GM12878 (cell line): Measurements from ENCODE around the gene PPHLN1. TPM values are rescaled to one million over a fixed set of nuclear protein-coding genes. Genes with fewer than 3 reads are reported as not detected.

Source experiments
- ATAC-seq: fragments of 200-7000 bp; cut with Tn5 transposase; 3 replicates; pipeline ENCODE4 v1.9.1; 2020; ENCODE audit warnings: mild to moderate bottlenecking, moderate library complexity
- BruUV-seq: library from RNA; stranded (reverse); fragments of 400-500 nt; replicated peaks from 2 replicates; lab custom pipeline; 2021; lab: Mats Ljungman, UMichigan
- CTCF ChIA-PET: fragments of 300-600 bp; sonication (Branson Sonifier 250); formaldehyde crosslinking; extraction: SDS; loops from one replicate; lab custom pipeline; 2021; ENCODE audit warnings: inconsistent platforms; lab: Yijun Ruan, JAX
- POLR2A ChIA-PET: fragments of 350-600 bp; formaldehyde crosslinking; extraction: SDS; loops from one replicate; lab custom pipeline; 2021; ENCODE audit warnings: inconsistent platforms; lab: Charles Lee
- RAD21 ChIA-PET: fragments of 300-600 bp; sonication (Branson Sonifier 250); formaldehyde crosslinking; loops from one replicate; lab custom pipeline; 2023; ENCODE audit warnings: antibody characterized with exemption; ENCODE audit not compliant: unreplicated experiment; lab: Charles Lee
- SMC1A ChIA-PET: fragments of 300-600 bp; sonication (Branson Sonifier 250); formaldehyde crosslinking; loops from one replicate; lab custom pipeline; 2023; ENCODE audit not compliant: unreplicated experiment, uncharacterized antibody; lab: Charles Lee
- DNase-seq: peaks from one replicate; pipeline ENCODE4 v3.0.0-alpha.2; 2011; ENCODE audit warnings: low read depth, low spot score
- FAIRE-seq: peaks from 3 replicates; lab custom pipeline; 2011; peaks lifted over from hg19 to GRCh38; lab: Jason Lieb, UNC
- H2AFZ ChIP-seq: 2 replicates; pipeline ENCODE4 v1.6.0; 2011; ENCODE audit warnings: low read depth, low read length, control low read depth; ENCODE audit not compliant: control insufficient read depth
- H3K27ac ChIP-seq: 2 replicates; pipeline ENCODE4 v1.5.1; 2011; ENCODE audit warnings: control low read depth; ENCODE audit not compliant: control insufficient read depth, insufficient read depth
- H3K27me3 ChIP-seq, 2 experiments: replicated peaks in 1 of 2; 2 replicates each; pipeline versions ENCODE4 v1.6.0 to v1.6.1; 2011; ENCODE audit warnings: low read length in 1 of 2; ENCODE audit not compliant: control insufficient read depth in 2 of 2, insufficient read depth in 2 of 2
- H3K36me3 ChIP-seq, 2 experiments: 2 replicates each; pipeline ENCODE4 v1.5.1; 2011; ENCODE audit warnings: low read length in 1 of 2; ENCODE audit not compliant: control insufficient read depth in 2 of 2, insufficient read depth in 2 of 2
- H3K4me1 ChIP-seq: 2 replicates; pipeline ENCODE4 v1.6.1; 2011; ENCODE audit warnings: mild to moderate bottlenecking, low read length, moderate library complexity, mixed read lengths; ENCODE audit not compliant: control insufficient read depth, insufficient read depth
- H3K4me2 ChIP-seq: 2 replicates; pipeline ENCODE4 v1.6.0; 2011; ENCODE audit warnings: control low read depth; ENCODE audit not compliant: control insufficient read depth, insufficient read depth
- H3K4me3 ChIP-seq: fragments of 200-600 bp; sonication (generic); 2 replicates; pipeline ENCODE4 v1.5.1; 2016
- H3K79me2 ChIP-seq: 2 replicates; pipeline ENCODE4 v1.6.0; 2011; ENCODE audit warnings: low read length; ENCODE audit not compliant: control insufficient read depth, insufficient read depth
- H3K9ac ChIP-seq: 2 replicates; pipeline ENCODE4 v1.8.0; 2011; ENCODE audit warnings: low read length, control low read depth, mixed read lengths; ENCODE audit not compliant: control insufficient read depth, insufficient read depth
- H3K9me3 ChIP-seq: replicated peaks from 3 replicates; pipeline ENCODE4 v1.5.1; 2011; ENCODE audit warnings: mild to moderate bottlenecking, low read length; ENCODE audit not compliant: control insufficient read depth, insufficient read depth
- H4K20me1 ChIP-seq: 2 replicates; pipeline ENCODE4 v1.6.0; 2011; ENCODE audit not compliant: control insufficient read depth, insufficient read depth
- CHD2 ChIP-seq: IDR thresholded peaks from 2 replicates; pipeline ENCODE4 v1.6.1; 2011; ENCODE audit warnings: low read depth, low read length, improper control_type of control experiment, borderline replicate concordance
- EGR1 ChIP-seq, 2 experiments: IDR thresholded peaks; 1 replicate in 1 of 2; 2 replicates in 1 of 2; pipeline ENCODE4 v1.6.1; 2011 to 2012; ENCODE audit warnings: low read depth in 2 of 2, low read length in 2 of 2, borderline replicate concordance in 1 of 2, mild to moderate bottlenecking in 1 of 2, moderate library complexity in 1 of 2
- EZH2 ChIP-seq: IDR thresholded peaks from 2 replicates; pipeline ENCODE4 v1.6.1; 2012; ENCODE audit warnings: low read depth, mild to moderate bottlenecking, control low read depth, inconsistent platforms, low read length, borderline replicate concordance; ENCODE audit not compliant: control insufficient read depth
- FOS ChIP-seq: IDR thresholded peaks from 3 replicates; pipeline ENCODE4 v1.6.1; 2011; ENCODE audit warnings: borderline replicate concordance; ENCODE audit not compliant: insufficient read length; ENCODE audit errors: extremely low read depth
- FOXK2 ChIP-seq: fragments of 450-650 bp; IDR thresholded peaks from 2 replicates; pipeline ENCODE4 v1.6.1; 2017; ENCODE audit warnings: mild to moderate bottlenecking, moderate library complexity
- KDM1A ChIP-seq: fragments of 200-600 bp; sonication (generic); IDR thresholded peaks from 2 replicates; pipeline ENCODE4 v1.6.1; 2016; ENCODE audit warnings: borderline replicate concordance
- MEF2B ChIP-seq: fragments of 450-650 bp; IDR thresholded peaks from 2 replicates; pipeline ENCODE4 v1.6.1; 2018; ENCODE audit warnings: mild to moderate bottlenecking, moderate library complexity; ENCODE audit not compliant: partially characterized antibody, poor library complexity, severe bottlenecking
- MTA3 ChIP-seq: IDR thresholded peaks from 2 replicates; pipeline ENCODE4 v1.6.1; 2012; ENCODE audit warnings: low read length, inconsistent platforms, borderline replicate concordance
- MYC ChIP-seq: IDR thresholded peaks from 2 replicates; pipeline ENCODE4 v1.6.1; 2011; ENCODE audit warnings: mild to moderate bottlenecking, low read length, moderate library complexity, inconsistent platforms; ENCODE audit not compliant: insufficient read depth, insufficient replicate concordance, insufficient read length, severe bottlenecking
- NBN ChIP-seq: fragments of 450-650 bp; IDR thresholded peaks from 2 replicates; pipeline ENCODE4 v1.6.1; 2016
- PAX5 ChIP-seq: IDR thresholded peaks from 2 replicates; pipeline ENCODE4 v1.6.1; 2011; ENCODE audit warnings: low read depth, low read length, borderline replicate concordance
- RCOR1 ChIP-seq: conservative IDR thresholded peaks from 2 replicates; pipeline ENCODE4 v1.6.1; 2012; ENCODE audit warnings: low read depth, low read length, improper control_type of control experiment
- SMAD1 ChIP-seq: fragments of 450-650 bp; IDR thresholded peaks from 2 replicates; pipeline ENCODE4 v1.6.1; 2018; ENCODE audit warnings: mild to moderate bottlenecking, low read depth; ENCODE audit not compliant: partially characterized antibody
- STAT1 ChIP-seq: fragments of 450-650 bp; conservative IDR thresholded peaks from 2 replicates; pipeline ENCODE4 v1.6.1; 2014; ENCODE audit warnings: antibody characterized with exemption, mild to moderate bottlenecking
- WGBS: methylation state at CpG from one replicate; pipeline ENCODE4 v1.1.6; 2016; ENCODE audit warnings: low lambda C conversion rate; ENCODE audit not compliant: insufficient replicate concordance, insufficient coverage; ENCODE audit errors: missing lambda C conversion rate; 5-methylcytosine and 5-hydroxymethylcytosine counted together
- in situ Hi-C: fragments of 300-500 bp; cut with MboI; formaldehyde crosslinking; loops from 9 replicates; pipeline ENCODE4 v1.14.3; 2018; ENCODE audit warnings: mixed read lengths
- intact Hi-C: fragments of 100-400 bp; cut with micrococcal nuclease; formaldehyde crosslinking; loops from one replicate; pipeline ENCODE4 v1.14.2; 2022; ENCODE audit not compliant: unreplicated experiment
- polyA plus RNA-seq, 11 experiments: library from polyadenylated mRNA; depleted of rRNA in 4 of 11; unstranded in 6 of 11; stranded (reverse) in 5 of 11; fragments of >200 nt; fragmentation: Nextera tagmentation in 4 of 11; fragmentation: Illumina TruSeq in 1 of 11; extraction: Ambion mirVana in 4 of 11; extraction: Trizol in 1 of 11; gene quantifications; 1 replicate in 1 of 11; 2 replicates in 10 of 11; pipeline versions ENCODE4 v1.2.1 to v1.2.3, GENCODE V29; 2011 to 2016; ENCODE audit warnings: inconsistent platforms in 2 of 11, missing spikeins in 2 of 11, low read depth in 1 of 11
- total RNA-seq, 4 experiments: library from RNA; depleted of rRNA in 3 of 4; stranded (reverse); fragments of >200 nt in 3 of 4; fragmentation: Illumina TruSeq in 1 of 4; extraction: Trizol in 1 of 4; gene quantifications; 2 replicates each; pipeline versions ENCODE4 v1.2.1 to v1.2.3, GENCODE V29; 2013 to 2021
- TF ChIP-seq, protein P1 (sequence below): IDR thresholded peaks from 2 replicates; pipeline ENCODE4 v1.6.1; 2011; ENCODE audit warnings: borderline replicate concordance, low read depth, mild to moderate bottlenecking, moderate library complexity, low read length; ENCODE audit not compliant: insufficient read depth, poor library complexity, severe bottlenecking
- TF ChIP-seq, protein P2 (sequence below): fragments of 450-650 bp; IDR thresholded peaks from 2 replicates; pipeline ENCODE4 v1.6.1; 2014; ENCODE audit warnings: mild to moderate bottlenecking
- TF ChIP-seq, protein P3 (sequence below): fragments of 450-650 bp; IDR thresholded peaks from 2 replicates; pipeline ENCODE4 v1.6.1; 2018; ENCODE audit warnings: mild to moderate bottlenecking, low read depth, moderate library complexity; ENCODE audit not compliant: partially characterized antibody
- TF ChIP-seq, protein P4 (sequence below): IDR thresholded peaks from 2 replicates; pipeline ENCODE4 v1.6.1; 2012; ENCODE audit warnings: low read length, inconsistent platforms

PPHLN1 gene
- total and polyA plus RNA-seq, 10 of the 15 experiments (the other 5 are each of a cell fraction or from before 2014, with no cell fraction given) = 73.6 to 117 (median 92.1) TPM

DNA sequence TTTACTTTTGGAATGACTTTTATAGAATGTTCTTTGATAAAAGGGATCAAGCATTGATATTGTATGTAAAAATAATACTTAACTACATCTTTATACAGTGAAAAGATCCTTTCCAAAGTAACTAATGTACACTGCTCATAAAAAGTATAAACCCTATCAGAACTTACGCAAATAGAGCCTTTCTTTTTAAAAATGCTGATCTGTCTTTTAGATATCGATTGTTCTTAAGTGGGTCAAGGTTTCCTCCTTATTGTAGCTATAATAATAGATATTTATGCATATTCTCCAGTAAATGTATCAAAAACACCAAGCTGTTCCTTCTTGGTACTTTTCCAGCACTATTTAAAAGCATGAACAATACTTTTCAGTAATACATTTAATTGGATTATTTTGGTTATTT lies 68.5 kb downstream of the PPHLN1 start:
- ChIA-PET CTCF (interaction anchor here (1.0 to 1.4 kb wide), 3 partner anchors 12 to 22 kb away, joined by 3 to 7 read pairs (median 4); no protein-coding TSS in a partner anchor), SMC1A (interaction anchor here (1.0 to 1.2 kb wide), 2 partner anchors 9 to 74 kb away, joined by 3 to 6 read pairs; no protein-coding TSS in a partner anchor), POLR2A (no interaction called here), RAD21 (interaction anchor here (1.2 kb wide), 1 partner anchor 22 kb away, joined by 3 read pairs; no protein-coding TSS in a partner anchor)
- Histone ChIP-seq H3K9ac (no peak overlapping the region), H3K9me3 (no peaks in the 10 kb centered on the region), H3K36me3 (peaks cover 0 to 3% of the 10 kb centered on the region in 2 experiments; a peak in 3 of 4 replicates), H3K4me1 (no peaks in the 10 kb centered on the region), H3K4me3 (no peak overlapping the region), H4K20me1 (no peaks in the 10 kb centered on the region), H2AFZ (no peak overlapping the region), H3K79me2 (no peaks in the 10 kb centered on the region), H3K27me3 (no peaks in the 10 kb centered on the region), H3K4me2 (no peak overlapping the region), H3K27ac (no peak overlapping the region)
- DNase-seq (no peak), FAIRE-seq (no peak), ATAC-seq (no peak)
- intact Hi-C loops = no loop called here
- WGBS = 97% methylated on average over 2 of the region's 2 CpGs
- in situ Hi-C loops = no loop called here
- BruUV-seq = no TSS peak
- TF ChIP-seq EZH2 (no peak), STAT1 (no peak), NBN (no peak), FOS (no peak), SMAD1 (no peak), MYC (no peak), FOXK2 (no peak), PAX5 (no peak), CHD2 (no peak), EGR1 (IDR thresholded peaks at IDR 0.05; ENCODE audit: borderline replicate concordance in 1 of 2, low read depth in 2 of 2, low read length in 2 of 2) (no peak), MEF2B (no peak), KDM1A (no peak), RCOR1 (no peak), MTA3 (no peak)
- TF ChIP-seq, protein P1, sequence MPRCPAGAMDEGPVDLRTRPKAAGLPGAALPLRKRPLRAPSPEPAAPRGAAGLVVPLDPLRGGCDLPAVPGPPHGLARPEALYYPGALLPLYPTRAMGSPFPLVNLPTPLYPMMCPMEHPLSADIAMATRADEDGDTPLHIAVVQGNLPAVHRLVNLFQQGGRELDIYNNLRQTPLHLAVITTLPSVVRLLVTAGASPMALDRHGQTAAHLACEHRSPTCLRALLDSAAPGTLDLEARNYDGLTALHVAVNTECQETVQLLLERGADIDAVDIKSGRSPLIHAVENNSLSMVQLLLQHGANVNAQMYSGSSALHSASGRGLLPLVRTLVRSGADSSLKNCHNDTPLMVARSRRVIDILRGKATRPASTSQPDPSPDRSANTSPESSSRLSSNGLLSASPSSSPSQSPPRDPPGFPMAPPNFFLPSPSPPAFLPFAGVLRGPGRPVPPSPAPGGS = no peak
- TF ChIP-seq, protein P2, sequence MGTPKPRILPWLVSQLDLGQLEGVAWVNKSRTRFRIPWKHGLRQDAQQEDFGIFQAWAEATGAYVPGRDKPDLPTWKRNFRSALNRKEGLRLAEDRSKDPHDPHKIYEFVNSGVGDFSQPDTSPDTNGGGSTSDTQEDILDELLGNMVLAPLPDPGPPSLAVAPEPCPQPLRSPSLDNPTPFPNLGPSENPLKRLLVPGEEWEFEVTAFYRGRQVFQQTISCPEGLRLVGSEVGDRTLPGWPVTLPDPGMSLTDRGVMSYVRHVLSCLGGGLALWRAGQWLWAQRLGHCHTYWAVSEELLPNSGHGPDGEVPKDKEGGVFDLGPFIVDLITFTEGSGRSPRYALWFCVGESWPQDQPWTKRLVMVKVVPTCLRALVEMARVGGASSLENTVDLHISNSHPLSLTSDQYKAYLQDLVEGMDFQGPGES = no peak
- TF ChIP-seq, protein P3, sequence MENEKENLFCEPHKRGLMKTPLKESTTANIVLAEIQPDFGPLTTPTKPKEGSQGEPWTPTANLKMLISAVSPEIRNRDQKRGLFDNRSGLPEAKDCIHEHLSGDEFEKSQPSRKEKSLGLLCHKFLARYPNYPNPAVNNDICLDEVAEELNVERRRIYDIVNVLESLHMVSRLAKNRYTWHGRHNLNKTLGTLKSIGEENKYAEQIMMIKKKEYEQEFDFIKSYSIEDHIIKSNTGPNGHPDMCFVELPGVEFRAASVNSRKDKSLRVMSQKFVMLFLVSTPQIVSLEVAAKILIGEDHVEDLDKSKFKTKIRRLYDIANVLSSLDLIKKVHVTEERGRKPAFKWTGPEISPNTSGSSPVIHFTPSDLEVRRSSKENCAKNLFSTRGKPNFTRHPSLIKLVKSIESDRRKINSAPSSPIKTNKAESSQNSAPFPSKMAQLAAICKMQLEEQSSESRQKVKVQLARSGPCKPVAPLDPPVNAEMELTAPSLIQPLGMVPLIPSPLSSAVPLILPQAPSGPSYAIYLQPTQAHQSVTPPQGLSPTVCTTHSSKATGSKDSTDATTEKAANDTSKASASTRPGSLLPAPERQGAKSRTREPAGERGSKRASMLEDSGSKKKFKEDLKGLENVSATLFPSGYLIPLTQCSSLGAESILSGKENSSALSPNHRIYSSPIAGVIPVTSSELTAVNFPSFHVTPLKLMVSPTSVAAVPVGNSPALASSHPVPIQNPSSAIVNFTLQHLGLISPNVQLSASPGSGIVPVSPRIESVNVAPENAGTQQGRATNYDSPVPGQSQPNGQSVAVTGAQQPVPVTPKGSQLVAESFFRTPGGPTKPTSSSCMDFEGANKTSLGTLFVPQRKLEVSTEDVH = no peak
- TF ChIP-seq, protein P4, sequence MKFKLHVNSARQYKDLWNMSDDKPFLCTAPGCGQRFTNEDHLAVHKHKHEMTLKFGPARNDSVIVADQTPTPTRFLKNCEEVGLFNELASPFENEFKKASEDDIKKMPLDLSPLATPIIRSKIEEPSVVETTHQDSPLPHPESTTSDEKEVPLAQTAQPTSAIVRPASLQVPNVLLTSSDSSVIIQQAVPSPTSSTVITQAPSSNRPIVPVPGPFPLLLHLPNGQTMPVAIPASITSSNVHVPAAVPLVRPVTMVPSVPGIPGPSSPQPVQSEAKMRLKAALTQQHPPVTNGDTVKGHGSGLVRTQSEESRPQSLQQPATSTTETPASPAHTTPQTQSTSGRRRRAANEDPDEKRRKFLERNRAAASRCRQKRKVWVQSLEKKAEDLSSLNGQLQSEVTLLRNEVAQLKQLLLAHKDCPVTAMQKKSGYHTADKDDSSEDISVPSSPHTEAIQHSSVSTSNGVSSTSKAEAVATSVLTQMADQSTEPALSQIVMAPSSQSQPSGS = no peak
